Astrocyte of the cerebellum (primary cell): ENCODE data around the gene OSBPL3.

ENCODE experiments used
- DNase-seq: peaks from one replicate; pipeline ENCODE4 v3.0.0-alpha.2; 2011; ENCODE audit warnings: low read depth
- H3K4me3 ChIP-seq: 2 replicates; pipeline ENCODE4 v1.5.1; 2011; ENCODE audit warnings: mild to moderate bottlenecking, low read depth, low read length, moderate library complexity
- in situ Hi-C: cut with HindIII; loops from 2 replicates; pipeline ENCODE4 v1.10.0; 2017; ENCODE audit warnings: low sequenced_read_pairs
- TF ChIP-seq, protein P1 (sequence below): IDR thresholded peaks from 2 replicates; pipeline ENCODE4 v1.5.1; 2012; ENCODE audit warnings: low read length, low read depth, moderate library complexity, mild to moderate bottlenecking; ENCODE audit errors: missing control alignments

The OSBPL3 gene

DNA sequence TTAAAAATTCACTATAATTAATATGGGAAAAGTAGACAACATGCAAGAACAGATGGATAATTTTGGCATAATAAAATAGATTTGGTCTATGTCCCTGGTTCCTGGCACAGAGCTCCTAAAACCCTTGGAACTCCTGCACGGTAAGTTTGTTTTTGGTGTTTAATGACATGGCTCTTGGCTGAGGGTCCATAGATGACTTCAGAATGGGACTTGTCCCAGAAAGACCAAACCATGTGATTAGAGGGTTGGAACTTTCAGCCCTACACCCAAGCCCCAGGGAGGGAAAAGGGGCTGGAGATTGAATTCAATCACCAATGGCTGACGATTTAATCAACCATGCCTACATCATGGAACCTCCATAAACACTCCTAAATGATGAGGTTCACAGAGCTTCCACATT is 210.1 kb downstream of the OSBPL3 start:
- H3K4me3 ChIP-seq: no peak overlapping the region
- in situ Hi-C loops: no loop called here
- TF ChIP-seq, protein P1, sequence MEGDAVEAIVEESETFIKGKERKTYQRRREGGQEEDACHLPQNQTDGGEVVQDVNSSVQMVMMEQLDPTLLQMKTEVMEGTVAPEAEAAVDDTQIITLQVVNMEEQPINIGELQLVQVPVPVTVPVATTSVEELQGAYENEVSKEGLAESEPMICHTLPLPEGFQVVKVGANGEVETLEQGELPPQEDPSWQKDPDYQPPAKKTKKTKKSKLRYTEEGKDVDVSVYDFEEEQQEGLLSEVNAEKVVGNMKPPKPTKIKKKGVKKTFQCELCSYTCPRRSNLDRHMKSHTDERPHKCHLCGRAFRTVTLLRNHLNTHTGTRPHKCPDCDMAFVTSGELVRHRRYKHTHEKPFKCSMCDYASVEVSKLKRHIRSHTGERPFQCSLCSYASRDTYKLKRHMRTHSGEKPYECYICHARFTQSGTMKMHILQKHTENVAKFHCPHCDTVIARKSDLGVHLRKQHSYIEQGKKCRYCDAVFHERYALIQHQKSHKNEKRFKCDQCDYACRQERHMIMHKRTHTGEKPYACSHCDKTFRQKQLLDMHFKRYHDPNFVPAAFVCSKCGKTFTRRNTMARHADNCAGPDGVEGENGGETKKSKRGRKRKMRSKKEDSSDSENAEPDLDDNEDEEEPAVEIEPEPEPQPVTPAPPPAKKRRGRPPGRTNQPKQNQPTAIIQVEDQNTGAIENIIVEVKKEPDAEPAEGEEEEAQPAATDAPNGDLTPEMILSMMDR: no peak
- DNase-seq: no peak

DNA sequence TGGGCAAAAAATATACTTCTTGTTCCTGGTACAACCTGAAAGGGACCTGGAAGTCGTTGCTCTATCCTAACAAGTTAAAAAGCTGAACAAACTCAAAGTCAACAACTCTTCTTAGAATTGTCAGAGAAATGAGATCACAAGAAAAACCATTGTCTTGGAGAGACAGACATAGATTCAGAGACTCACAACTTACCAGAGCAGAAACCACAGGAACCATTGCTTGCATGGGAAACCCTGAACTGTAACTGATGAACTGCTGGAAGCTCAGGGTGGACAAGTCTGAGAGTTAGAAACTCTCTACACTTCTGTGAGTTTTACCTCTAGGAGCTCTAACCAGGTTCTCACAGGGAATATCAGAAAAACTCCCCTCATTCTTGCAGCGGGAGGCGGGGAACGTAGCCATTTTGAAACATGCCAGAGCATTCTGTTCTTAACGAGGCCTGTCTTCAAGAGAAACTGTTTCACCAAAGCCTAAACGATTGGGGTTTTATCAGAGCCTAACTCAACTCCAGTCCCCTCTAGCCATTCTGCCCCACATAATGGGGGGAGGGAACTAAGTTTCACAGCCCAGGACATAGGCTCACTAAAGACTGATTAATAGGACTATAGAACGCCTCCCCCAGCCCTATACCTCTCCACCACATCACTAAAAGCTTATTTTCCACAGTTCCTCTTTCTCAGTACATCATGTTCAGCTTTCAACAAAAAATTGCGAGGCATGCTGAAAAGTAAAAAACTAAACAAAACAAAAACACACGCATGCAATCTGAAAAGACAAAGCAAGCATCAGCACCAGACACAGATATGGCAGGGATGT is 210.8 kb downstream of the OSBPL3 start:
- in situ Hi-C loops: no loop called here
- DNase-seq: no peak
- TF ChIP-seq, protein P1: no peak
- no peak overlapping the region for H3K4me3 ChIP-seq

DNA sequence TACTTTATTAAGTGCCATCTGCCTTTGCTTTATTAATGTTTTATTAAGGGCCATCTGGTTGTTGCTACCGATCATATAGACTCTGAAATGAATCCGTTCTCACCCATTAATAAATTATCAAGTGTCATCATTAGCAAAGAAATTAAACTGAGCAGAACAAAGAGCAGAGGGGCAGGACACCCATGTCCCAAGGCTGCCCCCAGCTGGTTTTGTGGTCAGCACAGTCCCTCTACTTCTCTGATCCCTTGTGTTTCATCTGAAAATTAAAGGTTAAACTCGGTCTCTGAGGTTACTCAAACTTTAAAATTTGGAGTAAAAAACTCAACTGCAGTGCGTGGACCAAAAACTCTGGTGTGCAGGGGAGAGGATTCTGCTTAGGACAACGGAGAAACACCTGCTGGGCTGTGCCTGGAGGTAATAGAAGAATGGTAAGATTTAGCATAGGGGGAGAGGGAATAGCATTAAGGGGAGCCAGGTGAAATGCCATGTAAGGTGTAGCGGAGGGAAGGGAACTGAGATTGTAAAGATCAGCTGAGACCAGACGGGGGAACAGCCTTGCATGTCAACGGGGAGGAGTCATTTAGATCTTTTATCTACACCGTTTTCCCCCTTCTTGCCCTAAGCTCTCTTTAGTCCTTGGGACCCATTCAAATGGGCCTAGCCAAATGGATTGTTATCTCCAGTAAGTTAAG is 212.0 kb downstream of the OSBPL3 start:
- DNase-seq: no peak
- no peak overlapping the region for H3K4me3 ChIP-seq
- in situ Hi-C loops: no loop called here
- TF ChIP-seq, protein P1: no peak

DNA sequence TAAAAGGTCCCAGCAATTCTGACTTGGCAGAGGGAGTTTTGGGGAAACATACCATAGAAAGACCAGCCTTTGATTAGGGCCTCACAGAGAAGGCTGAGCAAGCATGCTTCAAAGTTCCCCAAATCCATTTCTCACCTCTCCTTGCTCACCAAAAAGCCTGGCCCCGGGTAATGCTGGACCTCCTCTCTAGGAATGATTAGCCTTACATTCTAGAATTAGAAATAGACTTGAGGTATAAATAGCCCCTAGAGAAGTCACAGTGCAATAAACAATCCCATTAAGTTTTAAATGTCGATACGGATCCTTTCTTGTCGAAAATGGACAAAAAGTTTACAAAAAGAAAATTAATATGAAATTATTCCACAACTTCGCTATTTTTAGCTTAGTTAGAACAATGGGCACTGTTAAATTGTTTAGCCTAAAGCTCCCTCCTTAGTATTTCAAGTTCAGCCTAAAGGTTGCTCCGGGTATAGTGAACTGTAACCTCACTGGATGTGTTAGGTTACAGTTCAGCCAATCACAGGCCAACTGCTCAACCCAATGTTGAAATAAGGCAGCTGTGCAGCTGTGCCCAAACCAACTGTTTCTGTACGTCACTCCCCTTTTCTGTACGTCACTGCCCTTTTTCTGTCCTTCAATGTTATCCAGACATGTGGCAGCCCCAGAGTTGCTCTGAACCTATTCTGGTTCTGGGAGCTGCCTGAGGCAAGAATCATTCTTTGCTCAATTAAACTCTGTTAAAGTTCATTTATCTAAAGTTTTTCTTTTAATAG is 214.8 kb downstream of the OSBPL3 start:
- no peak overlapping the region for H3K4me3 ChIP-seq
- no peak for DNase-seq
- TF ChIP-seq, protein P1: no peak
- in situ Hi-C loops: no loop called here

DNA sequence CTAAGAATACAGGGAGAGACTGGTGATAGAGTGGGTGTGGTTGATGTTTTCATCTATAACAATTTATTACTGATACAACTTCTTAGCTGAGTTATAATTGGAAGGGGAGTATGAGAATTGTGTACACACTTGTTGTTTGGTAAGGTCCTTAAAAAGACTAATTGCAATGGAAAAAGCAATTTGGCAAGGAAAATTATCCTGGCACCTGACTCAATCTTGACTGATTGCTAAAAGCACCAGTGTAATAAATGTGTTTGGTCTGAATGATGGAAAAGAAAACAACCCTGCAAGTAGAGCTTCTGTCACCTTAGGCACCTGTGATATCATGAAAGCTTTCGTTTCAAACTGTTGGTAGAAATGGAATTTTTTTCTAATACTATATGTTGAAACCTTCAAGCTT is 216.0 kb downstream of the OSBPL3 start:
- no peak overlapping the region for H3K4me3 ChIP-seq
- no peak for DNase-seq
- TF ChIP-seq, protein P1: no peak
- in situ Hi-C loops: no loop called here

DNA sequence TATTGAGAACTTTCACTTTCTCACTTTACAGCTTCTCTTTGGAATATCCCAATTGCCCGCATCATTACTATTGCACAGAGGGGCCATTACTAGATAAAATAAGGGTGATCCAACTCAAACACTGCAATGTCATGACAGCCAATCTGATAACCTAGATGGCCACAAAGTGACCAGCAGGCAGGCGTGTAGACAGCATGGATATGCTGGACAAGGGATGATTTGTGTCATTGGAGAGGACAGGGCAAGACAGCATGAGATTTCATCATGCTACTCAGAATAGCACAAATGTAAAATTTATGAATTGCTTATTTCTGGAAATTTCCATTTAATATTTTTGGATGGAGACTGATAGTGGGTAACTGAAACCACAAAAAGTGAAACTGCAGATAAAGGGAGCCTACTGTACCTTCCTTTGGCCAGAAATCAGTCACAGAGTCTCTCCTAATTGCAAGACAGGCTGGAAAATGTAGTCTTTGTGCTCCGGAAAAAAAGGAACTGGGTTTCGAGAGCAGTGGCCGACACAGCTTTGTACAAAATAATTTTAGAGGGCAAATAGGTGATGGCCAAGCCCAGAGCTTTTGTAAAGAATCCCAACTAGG is 216.6 kb downstream of the OSBPL3 start:
- no peak overlapping the region for H3K4me3 ChIP-seq
- in situ Hi-C loops: no loop called here
- TF ChIP-seq, protein P1: no peak
- no peak for DNase-seq
